Endodermal cell (in vitro differentiated cells): ENCODE results near the gene ZFYVE26. TPM values are rescaled to one million over a fixed set of nuclear protein-coding genes. Genes with fewer than 3 reads are reported as not detected.

Experiments used
- DNase-seq: peaks from one replicate; pipeline ENCODE4 v3.0.0-alpha.2; 2017
- H3K27ac ChIP-seq: 2 replicates; pipeline ENCODE4 v1.5.1; 2013; ENCODE audit warnings: mild to moderate bottlenecking, low read depth, low read length, moderate library complexity
- H3K27me3 ChIP-seq: 2 replicates; pipeline ENCODE4 v1.6.1; 2013; ENCODE audit warnings: mild to moderate bottlenecking, low read length, moderate library complexity; ENCODE audit not compliant: insufficient read depth, control insufficient read depth, poor library complexity, severe bottlenecking
- H3K36me3 ChIP-seq: 2 replicates; pipeline ENCODE4 v1.7.0; 2013; ENCODE audit warnings: mild to moderate bottlenecking, low read length, moderate library complexity; ENCODE audit not compliant: control insufficient read depth, insufficient read depth
- H3K4me1 ChIP-seq: one replicate; pipeline ENCODE4 v1.7.0; 2013; ENCODE audit warnings: low read length; ENCODE audit not compliant: control insufficient read depth, insufficient read depth
- H3K4me3 ChIP-seq: 2 replicates; pipeline ENCODE4 v1.5.1; 2013; ENCODE audit warnings: mild to moderate bottlenecking, low read length, moderate library complexity
- H3K9ac ChIP-seq: 2 replicates; pipeline ENCODE4 v1.6.1; 2013; ENCODE audit warnings: mild to moderate bottlenecking, low read length, moderate library complexity; ENCODE audit not compliant: poor library complexity, severe bottlenecking; ENCODE audit errors: extremely low read depth
- H3K9me3 ChIP-seq: 2 replicates; pipeline ENCODE4 v1.6.1; 2013; ENCODE audit warnings: mild to moderate bottlenecking, low read length, moderate library complexity; ENCODE audit not compliant: control insufficient read depth
- H3K27ac Mint-ChIP-seq: 2 replicates; pipeline ENCODE4 v1.8.0; 2020; ENCODE audit warnings: mixed read lengths
- H3K27me3 Mint-ChIP-seq: 2 replicates; pipeline ENCODE4 v1.8.0; 2021; ENCODE audit warnings: mild to moderate bottlenecking, mixed read lengths; ENCODE audit not compliant: insufficient read depth
- H3K36me3 Mint-ChIP-seq: 2 replicates; pipeline ENCODE4 v1.8.0; 2020; ENCODE audit warnings: low read depth, mixed read lengths
- H3K4me1 Mint-ChIP-seq: 2 replicates; pipeline ENCODE4 v1.8.0; 2020; ENCODE audit warnings: mixed read lengths
- H3K4me3 Mint-ChIP-seq: 2 replicates; pipeline ENCODE4 v1.8.0; 2020; ENCODE audit warnings: mild to moderate bottlenecking, moderate library complexity, mixed read lengths
- H3K9me3 Mint-ChIP-seq: 2 replicates; pipeline ENCODE4 v1.8.0; 2020; ENCODE audit warnings: mild to moderate bottlenecking, mixed read lengths
- WGBS, 2 experiments: methylation state at CpG; one replicate each; pipeline versions ENCODE4 v1.1.5 to v1.1.7; 2013; ENCODE audit warnings: missing lambda C conversion rate in 2 of 2, mixed read lengths in 1 of 2; ENCODE audit not compliant: insufficient coverage in 1 of 2, insufficient read length in 1 of 2; 5-methylcytosine and 5-hydroxymethylcytosine counted together
- total RNA-seq, 2 donors: library from RNA; stranded (reverse); fragmentation: NEBNext Ultra II Directional in 1 of 2; extraction: Animal tissue kit (Norgen Biotek cat#: 25700) in 1 of 2; gene quantifications; 2 replicates in 1 of 2; 3 replicates in 1 of 2; pipeline ENCODE4 v1.2.1, GENCODE V29; 2021
- TF ChIP-seq, protein P1 (sequence below): fragments of 200-600 bp; sonication (generic); conservative IDR thresholded peaks from 2 replicates; pipeline ENCODE4 v1.5.0; 2021; ENCODE audit warnings: antibody characterized with exemption, mild to moderate bottlenecking

Gene ZFYVE26
- total RNA-seq, 2 donors from 2014 or later, result 27.4 to 29.4 TPM

DNA sequence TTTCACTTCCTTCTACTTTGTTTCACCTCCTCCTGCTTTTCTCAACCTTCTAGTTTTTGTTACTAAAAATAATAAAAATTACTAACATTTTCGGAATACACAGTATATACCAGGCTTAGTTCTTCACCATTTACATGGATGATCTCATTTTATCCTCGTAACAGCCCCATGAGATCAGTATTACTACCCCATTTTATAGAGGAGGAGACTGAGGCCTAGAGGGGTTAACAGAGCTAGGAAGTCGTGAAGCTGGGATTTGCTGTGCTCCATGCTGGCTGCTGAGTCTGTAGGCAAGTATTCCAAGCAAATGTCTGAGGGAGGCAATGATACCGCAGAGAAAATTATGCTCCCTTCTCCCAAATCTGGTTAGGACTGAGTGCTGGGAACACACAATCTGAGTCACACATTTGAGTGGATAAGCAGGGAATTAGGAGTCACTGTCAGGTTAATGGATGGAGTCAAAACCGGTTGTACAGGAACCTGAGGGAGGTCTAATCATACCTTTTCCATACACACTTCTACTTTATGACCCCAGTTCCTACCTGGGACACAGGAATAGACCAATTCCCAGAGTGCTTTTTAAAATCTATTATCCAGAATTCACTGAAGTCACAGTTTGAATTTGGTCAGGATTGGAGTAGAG, 51.1 kb downstream of the ZFYVE26 start:
- no peak overlapping the region for H3K4me3 ChIP-seq
- no peak for DNase-seq
- H3K27ac ChIP-seq, result no peak overlapping the region
- Mint-ChIP-seq H3K4me1 (no peaks in the 10 kb centered on the region), H3K36me3 (peaks cover 67% of the 10 kb centered on the region), H3K27me3 (no peaks in the 10 kb centered on the region), H3K27ac (no peak overlapping the region), H3K9me3 (no peaks in the 10 kb centered on the region), H3K4me3 (no peak overlapping the region)
- H3K4me1 ChIP-seq, result no peaks in the 10 kb centered on the region
- no peaks in the 10 kb centered on the region for H3K9me3 ChIP-seq
- H3K36me3 ChIP-seq, result peaks cover 88% of the 10 kb centered on the region
- H3K27me3 ChIP-seq, result no peaks in the 10 kb centered on the region
- H3K9ac ChIP-seq, result no peak overlapping the region
- 85 to 91% methylated on average over 2 to 5 of the region's 5 CpGs for WGBS, 2 experiments
- TF ChIP-seq, protein P1, sequence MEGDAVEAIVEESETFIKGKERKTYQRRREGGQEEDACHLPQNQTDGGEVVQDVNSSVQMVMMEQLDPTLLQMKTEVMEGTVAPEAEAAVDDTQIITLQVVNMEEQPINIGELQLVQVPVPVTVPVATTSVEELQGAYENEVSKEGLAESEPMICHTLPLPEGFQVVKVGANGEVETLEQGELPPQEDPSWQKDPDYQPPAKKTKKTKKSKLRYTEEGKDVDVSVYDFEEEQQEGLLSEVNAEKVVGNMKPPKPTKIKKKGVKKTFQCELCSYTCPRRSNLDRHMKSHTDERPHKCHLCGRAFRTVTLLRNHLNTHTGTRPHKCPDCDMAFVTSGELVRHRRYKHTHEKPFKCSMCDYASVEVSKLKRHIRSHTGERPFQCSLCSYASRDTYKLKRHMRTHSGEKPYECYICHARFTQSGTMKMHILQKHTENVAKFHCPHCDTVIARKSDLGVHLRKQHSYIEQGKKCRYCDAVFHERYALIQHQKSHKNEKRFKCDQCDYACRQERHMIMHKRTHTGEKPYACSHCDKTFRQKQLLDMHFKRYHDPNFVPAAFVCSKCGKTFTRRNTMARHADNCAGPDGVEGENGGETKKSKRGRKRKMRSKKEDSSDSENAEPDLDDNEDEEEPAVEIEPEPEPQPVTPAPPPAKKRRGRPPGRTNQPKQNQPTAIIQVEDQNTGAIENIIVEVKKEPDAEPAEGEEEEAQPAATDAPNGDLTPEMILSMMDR, result no peak

DNA sequence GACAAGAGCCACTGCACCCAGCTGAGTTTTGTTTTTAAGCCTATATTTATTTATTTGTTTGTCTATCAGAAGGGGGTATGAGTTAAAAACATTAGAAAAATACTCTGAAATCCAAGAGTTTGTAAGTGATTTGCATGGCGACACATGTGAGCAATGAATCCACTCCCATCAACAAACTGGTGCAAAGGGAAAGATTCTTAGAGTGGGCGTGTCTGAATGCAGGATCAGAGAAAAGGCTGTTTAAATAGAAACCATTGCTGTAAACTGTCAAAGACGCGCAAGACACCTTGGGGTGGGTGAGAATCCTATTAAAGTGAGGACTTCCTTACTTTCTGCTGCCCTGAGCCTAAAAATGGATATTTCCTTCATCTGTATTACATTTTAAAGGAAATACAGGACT, 51.9 kb downstream of the ZFYVE26 start:
- H3K27me3 ChIP-seq, result no peaks in the 10 kb centered on the region
- Mint-ChIP-seq H3K4me1 (no peaks in the 10 kb centered on the region), H3K9me3 (no peaks in the 10 kb centered on the region), H3K4me3 (no peak overlapping the region), H3K27ac (no peak overlapping the region), H3K27me3 (no peaks in the 10 kb centered on the region), H3K36me3 (peaks cover 65% of the 10 kb centered on the region)
- DNase-seq, result no peak
- WGBS, 2 experiments, result 91% methylated on average over 4 of the region's 4 CpGs; no CpG with 5 or more reads in 1 of the 2 experiments
- TF ChIP-seq, protein P1, result no peak
- no peak overlapping the region for H3K4me3 ChIP-seq
- H3K36me3 ChIP-seq, result peaks cover 88% of the 10 kb centered on the region
- no peaks in the 10 kb centered on the region for H3K4me1 ChIP-seq
- no peaks in the 10 kb centered on the region for H3K9me3 ChIP-seq
- no peak overlapping the region for H3K27ac ChIP-seq
- H3K9ac ChIP-seq, result no peak overlapping the region

DNA sequence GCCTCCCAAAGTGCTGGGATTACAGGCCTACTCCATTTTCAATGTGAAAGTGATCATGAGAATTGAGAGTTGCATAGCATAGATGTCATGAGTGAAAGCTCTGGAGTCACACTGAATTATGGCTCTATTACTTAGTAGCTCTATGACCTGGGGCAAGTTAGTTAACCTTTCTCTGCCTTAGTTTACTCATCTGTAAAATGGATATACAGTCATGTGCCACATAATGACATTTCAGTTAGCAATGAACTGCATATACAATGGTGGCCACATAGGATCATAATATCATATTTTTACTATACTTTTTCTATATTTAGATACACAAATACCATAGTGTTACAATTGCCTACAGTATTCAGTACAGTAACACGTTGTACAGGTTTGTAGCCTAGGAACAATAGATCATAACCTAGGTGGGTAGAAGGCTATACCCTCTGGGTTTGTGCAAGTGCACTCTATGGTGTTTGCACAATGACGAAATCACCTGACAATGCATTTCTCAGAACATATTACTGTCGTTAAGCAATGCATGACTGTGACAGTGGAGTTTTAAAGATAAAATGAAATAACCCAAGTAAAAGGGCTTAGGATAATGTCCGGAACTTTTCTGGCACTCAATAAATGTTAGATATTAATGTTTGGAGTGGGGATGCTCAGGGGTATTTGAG, 53.1 kb downstream of the ZFYVE26 start:
- Mint-ChIP-seq H3K4me3 (no peak overlapping the region), H3K27me3 (no peaks in the 10 kb centered on the region), H3K9me3 (no peaks in the 10 kb centered on the region), H3K4me1 (no peaks in the 10 kb centered on the region), H3K27ac (no peak overlapping the region), H3K36me3 (peaks cover 63% of the 10 kb centered on the region)
- H3K36me3 ChIP-seq, result peaks cover 78% of the 10 kb centered on the region
- H3K4me1 ChIP-seq, result no peaks in the 10 kb centered on the region
- no peaks in the 10 kb centered on the region for H3K27me3 ChIP-seq
- TF ChIP-seq, protein P1, result no peak
- H3K4me3 ChIP-seq, result no peak overlapping the region
- WGBS, 2 experiments, result 92 to 100% methylated on average over 1 to 4 of the region's 4 CpGs
- DNase-seq, result no peak
- H3K9me3 ChIP-seq, result no peaks in the 10 kb centered on the region
- no peak overlapping the region for H3K27ac ChIP-seq
- no peak overlapping the region for H3K9ac ChIP-seq
